SH-SY5Y (cell line): ENCODE measurements around the gene BANF2.

ENCODE experiments used
- GATA2 ChIP-seq: IDR thresholded peaks from 2 replicates; pipeline ENCODE4 v1.6.1; 2011; ENCODE audit warnings: mild to moderate bottlenecking, low read depth, low read length
- GATA3 ChIP-seq: IDR thresholded peaks from 2 replicates; pipeline ENCODE4 v1.6.1; 2011; ENCODE audit warnings: low read depth, mild to moderate bottlenecking, low read length, moderate library complexity

The BANF2 gene

GRCh38 chr20:17725094-17725835 is 25.5 kb downstream of the BANF2 start:
- TF ChIP-seq GATA2 (no peak), GATA3 (no peak)

- TF ChIP-seq GATA2 (no peak), GATA3 (no peak)
Observed at GRCh38 chr20:17726902-17727301, 27.1 kb downstream of the BANF2 start.

DNA sequence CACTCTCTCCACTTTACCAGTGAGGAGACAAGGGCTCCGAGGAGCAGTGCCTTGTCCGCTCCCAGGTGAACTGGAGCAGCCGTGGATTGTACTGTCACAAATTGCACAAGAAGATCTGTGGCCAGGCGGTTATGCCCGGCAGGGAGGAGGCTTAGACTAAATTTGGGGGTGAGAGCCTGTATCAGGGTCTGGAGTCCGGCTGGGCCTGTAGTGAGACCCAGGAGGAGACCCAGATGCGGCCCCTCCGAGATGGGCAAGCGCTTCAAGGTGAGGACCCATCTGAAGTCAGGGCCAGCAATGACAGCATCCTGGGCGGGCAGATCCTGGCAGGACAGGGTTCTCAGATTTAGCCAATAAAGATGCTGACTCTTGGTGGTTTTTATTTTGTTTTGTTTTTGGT is 27.6 kb downstream of the BANF2 start:
- TF ChIP-seq GATA2 (no peak), GATA3 (no peak)

DNA sequence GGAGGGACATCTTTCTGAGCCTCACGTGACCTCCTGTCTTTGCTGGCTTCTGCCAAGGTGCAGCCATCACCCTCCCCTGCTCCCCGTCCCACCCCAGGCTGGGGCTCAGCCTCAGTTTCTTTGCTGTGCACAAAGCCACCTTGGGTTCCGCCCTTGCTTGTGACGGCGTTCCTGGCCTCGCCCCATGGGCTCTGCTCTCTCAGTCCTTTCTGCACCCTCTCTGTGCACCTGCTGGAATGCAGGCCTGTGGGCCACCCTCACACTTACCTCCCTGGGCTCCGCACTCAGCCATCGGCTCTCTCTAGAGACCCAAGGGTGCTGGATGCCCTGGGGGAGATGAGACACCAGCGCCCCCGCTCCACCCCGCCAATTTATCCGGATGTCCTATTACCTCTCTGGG is 28.3 kb downstream of the BANF2 start:
- TF ChIP-seq GATA3: no peak
- TF ChIP-seq GATA2: no peak

DNA sequence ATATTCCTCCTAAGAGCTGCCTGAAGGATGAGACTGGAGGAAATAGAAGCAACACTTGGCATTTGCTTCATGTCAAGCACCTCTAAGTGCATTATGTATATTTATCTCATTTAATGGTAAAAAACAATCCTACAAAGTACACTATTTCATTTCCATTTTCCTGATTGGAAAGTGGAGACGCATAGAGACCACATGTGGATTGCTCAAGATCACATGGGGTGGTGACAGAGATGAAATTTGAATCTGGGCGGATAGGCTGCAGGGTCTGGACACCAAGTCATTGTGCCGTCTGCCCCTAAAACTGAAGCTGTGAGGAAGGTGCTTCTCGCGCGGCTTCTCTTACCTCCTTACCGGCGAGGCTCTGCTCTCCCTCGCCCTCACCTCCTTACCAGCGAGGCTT is 30.3 kb downstream of the BANF2 start:
- TF ChIP-seq GATA3 (no peak), GATA2 (no peak)

DNA sequence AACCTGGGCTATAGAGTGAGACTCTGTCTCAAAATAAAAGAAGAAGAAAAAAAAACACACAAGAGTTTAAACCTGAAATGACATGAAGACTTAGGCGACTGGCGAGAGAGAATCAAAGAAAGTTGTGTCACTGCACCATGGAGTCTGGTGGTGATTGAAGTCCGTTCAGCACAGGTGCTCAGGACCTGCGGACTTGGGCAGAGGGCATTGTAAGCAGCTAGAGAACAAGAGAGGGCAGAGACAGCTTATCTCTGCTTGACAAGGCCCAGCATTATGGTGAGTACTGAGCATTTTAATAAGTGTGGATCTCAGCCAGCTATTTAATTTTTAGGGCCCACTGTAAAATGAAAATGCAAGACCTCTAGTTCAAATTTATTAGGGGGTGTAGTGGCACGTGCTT is 31.5 kb downstream of the BANF2 start:
- no peak for TF ChIP-seq GATA2
- no peak for TF ChIP-seq GATA3

DNA sequence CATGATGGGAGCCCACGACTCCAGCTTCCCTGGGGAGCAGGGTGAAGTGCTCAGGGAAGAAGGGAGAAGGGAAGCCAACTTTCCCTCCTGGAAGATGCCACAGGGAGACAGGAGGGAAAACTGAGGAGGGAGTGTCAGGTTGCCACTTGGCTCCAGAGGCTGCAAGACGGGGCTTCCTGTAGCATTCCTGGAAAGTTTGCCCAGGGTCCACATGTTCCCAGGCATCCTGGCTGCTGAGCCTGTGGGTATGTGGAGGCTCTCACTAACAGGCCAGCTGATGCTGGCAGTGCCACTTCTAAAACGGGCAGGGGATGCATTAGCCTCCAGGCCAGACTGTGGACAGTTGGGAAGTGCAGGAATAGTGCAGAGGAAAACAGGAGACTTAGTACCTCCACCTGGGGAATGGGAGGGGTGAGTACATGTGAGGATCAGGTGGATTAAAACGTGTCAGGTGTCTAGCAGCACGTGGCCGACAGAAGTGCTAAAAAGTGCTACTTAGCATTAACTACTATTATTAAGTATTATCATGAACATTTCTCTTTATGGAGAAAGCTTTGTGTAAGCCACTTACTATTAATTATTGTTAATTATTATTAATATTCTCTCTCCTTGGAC is 33.2 kb downstream of the BANF2 start:
- TF ChIP-seq GATA3: no peak
- no peak for TF ChIP-seq GATA2

DNA sequence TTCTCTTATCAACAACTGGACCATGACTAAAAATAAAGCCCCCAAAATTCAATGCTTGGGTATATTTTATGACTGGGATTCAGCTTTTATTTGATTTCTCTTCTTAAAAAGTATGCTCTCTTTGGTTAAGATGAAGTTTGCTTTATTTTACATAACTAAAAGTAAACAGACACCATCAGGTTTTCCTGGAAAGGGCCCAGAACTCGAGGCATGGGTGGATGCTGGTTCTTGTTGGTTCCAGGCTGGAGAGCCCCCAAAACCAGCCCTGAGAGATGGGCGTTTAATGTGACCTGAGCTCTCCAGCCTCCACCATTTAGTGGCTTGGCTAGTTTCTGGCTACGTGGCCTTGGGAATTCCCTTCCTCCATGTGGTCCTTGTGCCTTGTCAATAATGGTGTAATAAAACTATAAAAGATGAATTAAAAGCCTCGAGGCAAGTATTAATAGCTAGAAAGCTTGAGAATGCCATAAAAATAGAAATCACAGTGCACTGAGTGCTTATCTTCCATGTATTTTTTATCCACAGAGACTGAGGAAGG is 34.1 kb downstream of the BANF2 start:
- TF ChIP-seq GATA3: no peak
- no peak for TF ChIP-seq GATA2

- no peak for TF ChIP-seq GATA3
- no peak for TF ChIP-seq GATA2
Observed at GRCh38 chr20:17734374-17734773, 34.6 kb downstream of the BANF2 start.

DNA sequence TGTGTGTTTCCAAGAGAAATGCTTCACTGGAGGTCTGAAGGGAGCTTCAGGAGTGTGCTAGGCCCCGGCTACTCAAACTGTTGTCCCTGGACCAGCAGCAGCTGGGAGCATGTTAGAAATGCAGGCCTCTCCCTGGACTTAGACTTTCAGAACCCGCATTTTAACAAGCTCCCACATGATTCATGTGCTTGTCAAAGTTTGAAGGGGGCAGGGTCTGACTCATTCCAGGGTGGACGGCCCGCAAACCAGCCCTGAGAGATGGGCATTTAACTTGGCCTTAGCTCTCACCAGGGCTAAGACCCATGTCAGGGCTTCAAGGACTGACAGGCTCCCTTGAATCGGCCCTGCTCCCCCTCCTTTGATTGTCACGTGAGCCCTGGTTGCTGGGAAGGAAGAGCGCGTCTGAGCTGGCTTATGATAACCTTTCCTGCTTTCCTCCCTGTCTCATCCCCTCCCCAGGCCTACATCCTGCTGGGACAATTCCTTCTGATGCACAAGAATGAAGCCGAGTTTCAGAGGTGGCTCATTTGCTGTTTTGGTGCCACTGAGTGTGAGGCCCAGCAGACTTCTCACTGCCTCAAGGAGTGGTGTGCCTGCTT is 35.5 kb downstream of the BANF2 start:
- no peak for TF ChIP-seq GATA2
- TF ChIP-seq GATA3: no peak

GRCh38 chr20:17735959-17736621 is 36.3 kb downstream of the BANF2 start:
- TF ChIP-seq GATA3 (no peak), GATA2 (no peak)

GRCh38 chr20:17738154-17738553 is 38.4 kb downstream of the BANF2 start:
- TF ChIP-seq GATA3 (no peak), GATA2 (no peak)

GRCh38 chr20:17741220-17741619 is 41.5 kb downstream of the BANF2 start:
- TF ChIP-seq GATA3 (no peak), GATA2 (no peak)

GRCh38 chr20:17742731-17743130 is 43.0 kb downstream of the BANF2 start:
- TF ChIP-seq GATA2 (no peak), GATA3 (no peak)
